Muscle layer of duodenum (tissue), 2 donors: ENCODE results near the gene GRIK4.

Source experiments
- H3K27ac ChIP-seq: one replicate; pipeline ENCODE4 v1.7.0; 2013; ENCODE audit warnings: mild to moderate bottlenecking, low read length
- H3K27me3 ChIP-seq: one replicate; pipeline ENCODE4 v1.7.0; 2013; ENCODE audit warnings: low read depth, mild to moderate bottlenecking, control low read depth, low read length
- H3K36me3 ChIP-seq, 2 donors: one replicate each; pipeline ENCODE4 v1.7.0; 2013; ENCODE audit warnings: low read length in 2 of 2, control low read depth in 1 of 2, mild to moderate bottlenecking in 1 of 2; ENCODE audit not compliant: insufficient read depth in 2 of 2, control insufficient read depth in 1 of 2
- H3K4me1 ChIP-seq, 2 donors: one replicate each; pipeline ENCODE4 v1.7.0; 2013; ENCODE audit warnings: low read length in 2 of 2, mild to moderate bottlenecking in 2 of 2, control low read depth in 1 of 2, moderate library complexity in 1 of 2; ENCODE audit not compliant: insufficient read depth in 2 of 2, control insufficient read depth in 1 of 2
- H3K4me3 ChIP-seq, 2 donors: one replicate each; pipeline ENCODE4 v1.7.0; 2013; ENCODE audit warnings: low read length in 2 of 2, low read depth in 1 of 2, mild to moderate bottlenecking in 1 of 2
- H3K9me3 ChIP-seq, 2 donors: one replicate each; pipeline ENCODE4 v1.7.0; 2013; ENCODE audit warnings: low read length in 2 of 2, control low read depth in 1 of 2, mild to moderate bottlenecking in 1 of 2; ENCODE audit not compliant: control insufficient read depth in 1 of 2
- donor health status: healthy.

Gene GRIK4

DNA sequence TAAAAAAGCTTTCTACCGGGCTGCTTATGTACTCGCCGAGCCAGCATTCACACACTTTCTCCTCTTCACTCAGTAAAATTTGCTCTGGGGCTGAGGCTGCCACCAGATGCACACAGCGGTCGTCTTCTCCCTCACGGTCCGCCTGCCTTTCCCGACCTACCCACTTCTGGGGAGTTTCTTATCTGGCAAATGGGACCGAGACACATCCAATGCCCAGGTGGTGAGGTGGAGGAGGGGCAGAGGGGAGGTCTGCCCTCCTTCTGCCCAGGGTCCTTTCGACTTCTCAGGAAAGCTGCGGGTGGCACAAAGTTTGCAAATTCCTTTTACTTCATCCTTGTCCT is 43.9 kb downstream of the GRIK4 start:
- peaks cover 0 to 6% of the 10 kb centered on the region in 2 donors for H3K4me1 ChIP-seq
- H3K9me3 ChIP-seq: no peaks in the 10 kb centered on the region
- no peak overlapping the region for H3K27ac ChIP-seq
- H3K27me3 ChIP-seq: no peaks in the 10 kb centered on the region
- H3K36me3 ChIP-seq: no peaks in the 10 kb centered on the region
- no peak overlapping the region for H3K4me3 ChIP-seq

DNA sequence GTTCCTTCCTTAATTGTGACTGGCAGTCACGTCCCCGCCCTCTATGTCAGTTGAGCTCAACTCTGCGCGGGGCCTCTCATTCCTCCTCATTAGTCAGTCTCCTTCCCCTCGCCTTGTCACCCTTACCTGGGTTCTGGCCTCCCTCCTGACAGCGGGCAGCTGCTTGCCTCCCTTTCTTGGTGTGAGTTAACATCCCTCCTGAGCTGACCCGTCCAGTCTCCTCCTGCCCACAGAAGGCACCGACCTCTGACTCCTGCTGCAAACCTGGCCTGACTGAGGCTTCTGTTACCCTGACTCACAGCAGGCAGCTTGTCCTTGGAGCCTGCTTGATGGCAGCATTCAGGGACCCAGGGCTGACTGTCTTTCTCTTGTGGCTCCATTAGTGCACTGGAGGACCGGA is 45.2 kb downstream of the GRIK4 start:
- no peaks in the 10 kb centered on the region for H3K36me3 ChIP-seq
- H3K4me3 ChIP-seq: no peak overlapping the region
- H3K27me3 ChIP-seq: no peaks in the 10 kb centered on the region
- H3K27ac ChIP-seq: no peak overlapping the region
- peaks cover 0 to 6% of the 10 kb centered on the region in 2 donors for H3K4me1 ChIP-seq
- H3K9me3 ChIP-seq: no peaks in the 10 kb centered on the region

DNA sequence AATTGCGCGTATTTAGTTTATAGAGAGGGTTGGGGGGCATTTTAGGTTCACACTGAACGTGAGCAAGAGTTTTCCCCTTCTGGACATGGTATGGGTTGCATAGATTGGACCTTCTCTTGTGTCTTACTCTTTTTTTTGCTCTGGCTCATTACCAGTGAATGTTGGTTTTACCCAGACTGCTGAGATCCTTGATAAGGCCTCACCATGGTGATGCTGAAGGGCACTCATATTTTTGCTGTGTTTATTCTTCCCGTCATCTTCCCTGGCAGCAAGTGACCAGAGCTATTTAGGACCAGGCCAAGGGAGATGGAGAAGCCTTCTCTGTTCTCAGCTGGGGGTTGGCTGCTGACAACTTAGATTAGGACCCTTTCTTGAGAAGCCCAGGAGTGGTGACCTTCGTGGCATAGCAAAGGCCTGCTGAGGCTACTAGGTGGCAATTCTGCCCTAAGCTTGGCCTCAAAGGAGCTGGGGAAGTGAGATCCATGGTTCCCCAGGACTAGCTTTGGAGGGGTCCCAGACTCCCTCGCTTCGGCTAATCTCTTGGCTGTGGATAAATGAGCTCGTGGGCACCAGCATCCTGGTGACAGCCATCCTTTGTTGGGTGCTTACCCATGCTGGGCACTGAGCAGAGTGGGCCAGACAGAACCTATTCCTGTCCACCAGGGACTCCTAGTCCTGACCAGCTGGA is 47.3 kb downstream of the GRIK4 start:
- Histone ChIP-seq H3K36me3 (no peaks in the 10 kb centered on the region), H3K27me3 (peaks cover 13% of the 10 kb centered on the region), H3K4me3 (no peak overlapping the region), H3K27ac (no peak overlapping the region), H3K4me1 (peaks cover 0 to 15% of the 10 kb centered on the region in 2 donors), H3K9me3 (no peaks in the 10 kb centered on the region)

DNA sequence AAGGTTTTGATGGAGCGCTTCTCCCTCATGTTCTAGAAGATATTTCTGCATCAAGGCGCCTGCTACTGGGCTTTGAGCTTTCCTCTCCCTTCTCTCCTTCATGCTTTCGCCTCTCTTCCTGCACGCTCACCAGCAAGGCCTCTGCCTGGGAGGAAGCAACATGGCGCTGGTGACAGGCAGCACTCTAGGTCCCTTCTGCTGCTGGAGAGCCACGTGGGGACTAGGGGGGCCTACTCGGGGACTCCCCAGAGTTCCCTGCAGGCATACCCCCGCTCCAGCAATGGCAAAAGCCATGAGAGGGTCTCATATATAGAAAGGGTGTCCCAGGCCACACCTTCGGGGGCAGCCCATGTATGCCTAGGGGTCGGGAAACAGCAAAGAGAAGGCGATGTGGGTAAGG is 49.7 kb downstream of the GRIK4 start:
- Histone ChIP-seq H3K27me3 (peaks cover 18% of the 10 kb centered on the region), H3K4me1 (peaks cover 0 to 24% of the 10 kb centered on the region in 2 donors), H3K4me3 (no peak overlapping the region), H3K27ac (no peak overlapping the region), H3K36me3 (no peaks in the 10 kb centered on the region), H3K9me3 (no peaks in the 10 kb centered on the region)

DNA sequence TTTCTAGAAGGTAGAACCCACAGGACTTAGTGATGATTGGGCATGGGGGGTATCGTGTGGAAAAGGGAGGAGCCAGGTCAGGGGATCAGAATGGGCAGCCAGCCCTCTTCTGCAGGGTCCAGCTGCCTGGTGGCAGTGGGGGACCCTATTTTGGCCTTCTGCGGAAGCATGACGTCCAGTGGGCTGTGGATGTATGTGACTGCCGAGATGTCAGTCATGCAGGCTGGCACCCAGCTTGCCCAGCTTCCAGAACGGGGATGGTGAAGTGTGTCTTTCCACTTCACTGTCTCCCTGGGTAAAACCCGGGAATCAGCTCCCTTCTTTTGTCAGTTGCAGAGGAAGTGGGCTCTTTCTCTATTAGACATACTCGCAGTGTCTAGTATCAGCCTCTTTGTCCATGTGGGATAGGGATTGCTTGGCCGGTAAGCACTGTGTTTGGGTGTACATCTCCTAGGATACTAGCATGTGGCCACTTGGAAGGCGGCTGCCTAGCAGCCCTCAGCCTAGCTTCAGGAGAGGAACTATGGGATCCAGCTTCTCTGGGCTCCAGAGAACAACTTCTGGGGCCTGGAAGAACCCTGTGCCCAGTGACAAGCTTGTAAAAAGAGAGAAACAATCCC is 51.4 kb downstream of the GRIK4 start:
- H3K36me3 ChIP-seq: no peaks in the 10 kb centered on the region
- H3K4me3 ChIP-seq: no peak overlapping the region
- H3K4me1 ChIP-seq: peaks cover 0 to 24% of the 10 kb centered on the region in 2 donors
- H3K27me3 ChIP-seq: peaks cover 18% of the 10 kb centered on the region
- no peaks in the 10 kb centered on the region for H3K9me3 ChIP-seq
- H3K27ac ChIP-seq: no peak overlapping the region

DNA sequence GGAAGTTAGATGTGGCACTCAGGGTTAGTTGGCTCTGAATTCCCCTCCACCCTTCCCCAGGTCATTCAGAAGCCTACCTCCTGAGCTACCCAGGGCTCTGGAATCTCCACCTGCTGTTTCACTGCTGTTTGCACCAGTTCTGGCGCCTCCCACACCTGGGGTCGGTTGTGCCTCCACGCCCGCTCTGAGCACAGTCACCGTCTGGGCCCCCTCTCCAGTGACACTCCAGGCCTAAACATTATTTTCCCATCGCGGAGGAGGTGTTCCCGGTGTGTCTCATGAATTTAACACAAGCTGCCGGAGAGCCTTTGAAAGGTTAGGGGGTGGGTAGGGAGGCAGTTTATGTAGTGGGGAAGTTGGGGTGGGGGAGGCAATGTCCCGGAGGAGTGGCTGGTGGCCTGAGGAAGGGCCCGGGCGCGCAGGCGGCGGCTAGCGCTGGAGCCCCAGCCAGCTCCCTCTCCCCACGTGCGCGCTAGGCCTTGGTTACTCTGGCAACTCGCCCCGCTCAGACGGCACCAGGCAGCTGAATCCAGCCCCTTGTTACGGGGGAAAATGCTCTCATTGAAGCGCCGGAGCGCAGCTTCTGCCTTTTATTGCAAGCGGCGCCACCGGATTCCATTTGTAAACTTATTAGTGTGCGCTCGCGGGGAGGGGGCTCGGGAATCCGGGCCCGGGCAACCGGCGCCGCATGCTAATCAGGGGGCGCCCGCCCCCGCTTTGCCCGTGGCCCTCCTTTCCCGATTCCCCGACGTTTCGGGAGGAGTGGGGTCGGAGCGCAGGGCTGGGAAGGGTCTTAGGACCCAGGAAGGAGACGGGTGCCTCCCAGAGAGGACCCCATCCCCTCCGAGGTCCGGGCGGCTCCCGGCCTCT is 52.4 kb downstream of the GRIK4 start:
- Histone ChIP-seq H3K27me3 (peaks cover 18% of the 10 kb centered on the region), H3K9me3 (no peaks in the 10 kb centered on the region), H3K36me3 (no peaks in the 10 kb centered on the region), H3K4me3 (peak overlapping the region in 1 of 2 donors; percentile 54), H3K27ac (no peak overlapping the region), H3K4me1 (peaks cover 0 to 24% of the 10 kb centered on the region in 2 donors)

DNA sequence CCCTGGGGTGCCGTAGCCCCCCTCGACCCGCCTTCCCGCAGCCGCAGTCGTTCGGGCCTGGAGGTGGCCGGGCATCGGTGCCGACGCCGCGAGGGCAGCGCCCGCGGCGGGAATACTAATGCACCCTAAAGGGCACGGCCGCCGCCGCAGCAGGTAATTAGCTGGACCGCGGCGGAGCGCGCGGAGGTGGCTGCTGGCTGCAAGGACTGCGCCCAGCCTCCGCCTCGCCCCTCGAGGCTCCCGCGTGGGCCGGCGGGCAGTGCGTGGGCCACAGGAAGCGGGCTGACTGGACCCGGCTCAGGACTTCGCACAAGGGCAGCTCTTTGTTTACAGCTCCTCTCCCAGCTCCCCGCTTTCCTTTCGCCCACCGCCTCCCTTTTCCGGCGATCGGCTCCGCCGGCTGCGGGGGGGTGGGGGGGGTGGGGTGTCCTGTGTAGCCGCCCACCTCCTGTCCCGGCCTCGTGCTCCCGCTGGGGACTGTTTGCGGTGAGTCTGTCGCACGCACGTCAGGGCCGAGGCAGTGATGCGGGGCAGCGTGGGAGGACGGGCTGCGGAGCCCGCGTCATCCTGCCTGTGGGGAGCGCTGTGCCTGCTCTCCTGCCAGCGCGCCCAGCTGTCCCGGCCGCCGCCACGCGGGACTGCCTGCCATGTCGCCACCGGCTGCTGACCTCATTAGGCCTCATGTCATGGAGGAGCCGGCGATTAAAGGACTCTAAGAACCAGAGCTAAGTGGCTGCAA is 53.2 kb downstream of the GRIK4 start:
- Histone ChIP-seq H3K4me3 (peak overlapping the region in 1 of 2 donors; percentile 54), H3K9me3 (no peaks in the 10 kb centered on the region), H3K27ac (no peak overlapping the region), H3K27me3 (peaks cover 18% of the 10 kb centered on the region), H3K36me3 (no peaks in the 10 kb centered on the region), H3K4me1 (peaks cover 0 to 24% of the 10 kb centered on the region in 2 donors)

DNA sequence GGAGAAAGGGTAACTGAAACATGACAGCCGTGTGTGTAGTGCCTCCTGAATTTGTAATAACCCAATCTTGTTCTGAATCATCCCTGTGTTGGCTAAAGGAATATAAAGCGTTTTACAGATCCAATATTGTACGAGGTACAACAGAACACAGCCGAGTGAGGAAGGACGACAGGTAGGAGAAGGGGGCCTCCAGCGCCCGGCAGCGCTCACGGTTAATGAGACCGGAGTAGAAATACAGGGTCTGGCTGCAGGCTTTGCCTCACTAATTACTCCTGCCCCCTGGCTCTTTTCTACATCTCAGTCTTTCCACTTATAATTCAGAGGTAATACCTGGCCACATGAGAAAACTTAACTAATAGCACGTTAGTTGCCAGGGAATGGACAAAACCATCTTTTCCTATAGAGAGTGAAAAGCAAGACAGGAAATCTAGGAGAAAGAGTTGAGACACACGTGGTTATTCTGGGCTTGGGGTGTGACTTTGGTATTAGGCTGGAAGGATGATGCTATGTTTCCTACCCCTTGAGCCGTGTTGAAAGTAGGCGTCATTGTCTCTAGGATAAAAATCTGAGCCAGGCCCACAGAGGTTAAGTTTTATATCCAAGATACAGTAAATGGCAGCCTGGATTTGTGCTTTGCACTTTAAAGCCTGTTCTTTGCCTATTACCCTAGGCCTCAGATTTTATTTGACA is 54.1 kb downstream of the GRIK4 start:
- peak overlapping the region in 1 of 2 donors; percentile 54 for H3K4me3 ChIP-seq

DNA sequence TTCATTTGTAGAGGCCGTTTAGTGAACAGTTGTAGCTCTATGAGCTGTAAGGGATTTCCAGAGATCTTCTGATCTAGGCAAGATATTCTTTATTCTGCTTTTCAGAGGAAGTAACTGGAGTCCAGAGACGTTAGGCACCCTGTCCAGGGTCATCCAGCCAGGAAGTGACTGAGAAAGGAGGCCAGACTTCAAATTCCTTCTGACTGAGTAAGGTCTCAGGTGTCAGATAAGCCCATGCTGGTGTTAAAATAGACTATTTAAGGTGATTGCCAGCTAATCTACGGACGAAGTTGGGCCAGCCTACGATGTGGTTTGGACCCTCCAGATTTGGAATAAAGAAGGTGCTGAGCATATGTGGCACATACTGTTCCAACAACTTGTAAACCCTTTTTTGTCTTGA is 54.6 kb downstream of the GRIK4 start:
- Histone ChIP-seq H3K4me3 (no peak overlapping the region), H3K4me1 (peaks cover 0 to 24% of the 10 kb centered on the region in 2 donors), H3K27me3 (peaks cover 18% of the 10 kb centered on the region), H3K9me3 (no peaks in the 10 kb centered on the region), H3K27ac (no peak overlapping the region), H3K36me3 (no peaks in the 10 kb centered on the region)

More for the DNA sequence above, 54.1 kb downstream of the GRIK4 start:
- peaks cover 0 to 24% of the 10 kb centered on the region in 2 donors for H3K4me1 ChIP-seq
- H3K36me3 ChIP-seq: no peaks in the 10 kb centered on the region
- H3K27me3 ChIP-seq: peaks cover 18% of the 10 kb centered on the region
- H3K27ac ChIP-seq: no peak overlapping the region
- no peaks in the 10 kb centered on the region for H3K9me3 ChIP-seq

DNA sequence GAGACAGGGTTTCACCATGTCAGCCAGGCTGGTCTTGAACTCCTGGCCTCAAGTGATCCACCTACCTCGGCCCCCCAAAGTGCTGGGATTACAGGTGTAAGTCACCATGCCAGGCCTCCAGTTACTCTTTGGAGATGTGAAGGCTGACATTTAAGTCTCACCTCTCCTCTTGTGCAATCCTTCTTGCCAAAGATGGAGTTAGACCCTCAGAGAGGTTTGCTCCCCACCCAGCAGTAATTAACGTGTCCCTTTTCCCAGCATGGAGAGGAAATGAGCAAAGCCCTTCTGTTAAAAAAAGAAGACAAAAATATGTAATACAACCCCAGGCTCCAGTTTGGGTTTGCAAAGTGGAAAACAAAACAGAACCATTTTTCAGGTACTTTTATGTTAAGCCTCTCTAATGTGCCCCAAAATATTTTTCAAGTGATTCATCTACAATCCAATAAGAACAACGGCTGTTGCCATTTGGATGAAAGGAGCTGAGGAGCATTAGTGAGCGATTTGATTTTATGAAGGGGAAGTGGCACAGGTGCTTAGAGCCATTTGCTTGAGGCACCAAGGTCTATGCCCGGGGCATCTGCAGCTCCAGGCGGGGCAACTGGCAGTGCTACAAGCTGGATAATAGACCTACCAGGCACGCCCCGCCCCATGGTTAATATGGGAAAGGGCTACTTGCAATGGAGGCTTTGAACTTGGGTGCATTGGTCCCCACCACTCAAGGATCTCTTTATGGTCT is 57.2 kb downstream of the GRIK4 start:
- Histone ChIP-seq H3K4me3 (no peak overlapping the region), H3K36me3 (no peaks in the 10 kb centered on the region), H3K27ac (no peak overlapping the region), H3K4me1 (peaks cover 0 to 16% of the 10 kb centered on the region in 2 donors), H3K9me3 (no peaks in the 10 kb centered on the region), H3K27me3 (peaks cover 6% of the 10 kb centered on the region)
